HCT116 (cell line): ENCODE results near the gene YWHAE.

Source experiments
- EGR1 ChIP-seq: IDR thresholded peaks from 2 replicates; pipeline ENCODE4 v1.6.1; 2012; ENCODE audit warnings: low read depth
- EZH2 ChIP-seq: fragments of 200-600 bp; sonication (generic); IDR thresholded peaks from 2 replicates; pipeline ENCODE4 v1.6.1; 2017; ENCODE audit warnings: antibody characterized with exemption, mixed run types
- EZH2phosphoT487 ChIP-seq: fragments of 200-600 bp; IDR thresholded peaks from 2 replicates; pipeline ENCODE4 v1.6.1; 2018; ENCODE audit warnings: antibody characterized with exemption, borderline replicate concordance
- FOSL1 ChIP-seq: IDR thresholded peaks from 2 replicates; pipeline ENCODE4 v1.6.1; 2012; ENCODE audit warnings: low read depth
- JUND ChIP-seq: IDR thresholded peaks from 2 replicates; pipeline ENCODE4 v1.6.1; 2012
- POLR2A ChIP-seq: IDR thresholded peaks from 2 replicates; pipeline ENCODE4 v1.7.0; 2011; ENCODE audit warnings: borderline replicate concordance; ENCODE audit not compliant: insufficient read depth, insufficient read length; ENCODE audit errors: extremely low read depth
- POLR2AphosphoS5 ChIP-seq: IDR thresholded peaks from 2 replicates; pipeline ENCODE4 v1.6.1; 2011; ENCODE audit warnings: mild to moderate bottlenecking, low read depth, low read length, moderate library complexity
- RAD21 ChIP-seq: IDR thresholded peaks from 2 replicates; pipeline ENCODE4 v1.6.1; 2012; ENCODE audit warnings: low read depth, mild to moderate bottlenecking
- SP1 ChIP-seq: IDR thresholded peaks from 2 replicates; pipeline ENCODE4 v1.6.1; 2012; ENCODE audit warnings: low read depth
- TF ChIP-seq, protein P1 (sequence below): IDR thresholded peaks from 2 replicates; pipeline ENCODE4 v1.6.1; 2012; ENCODE audit warnings: low read depth
- TF ChIP-seq, protein P2 (sequence below), 3 experiments: fragments of 200-600 bp in 1 of 3; sonication (generic) in 1 of 3; IDR thresholded peaks in 2 of 3; conservative IDR thresholded peaks in 1 of 3; 2 replicates each; pipeline ENCODE4 v1.5.1; 2012 to 2017; ENCODE audit warnings: low read depth in 2 of 3, low read length in 2 of 3, antibody characterized with exemption in 1 of 3, borderline replicate concordance in 1 of 3, control low read depth in 1 of 3, mild to moderate bottlenecking in 1 of 3, mixed read lengths in 1 of 3, mixed run types in 1 of 3, moderate library complexity in 1 of 3; ENCODE audit not compliant: insufficient read depth in 1 of 3
- TF ChIP-seq, protein P3 (sequence below): IDR thresholded peaks from 2 replicates; pipeline ENCODE4 v1.6.1; 2012

DNA sequence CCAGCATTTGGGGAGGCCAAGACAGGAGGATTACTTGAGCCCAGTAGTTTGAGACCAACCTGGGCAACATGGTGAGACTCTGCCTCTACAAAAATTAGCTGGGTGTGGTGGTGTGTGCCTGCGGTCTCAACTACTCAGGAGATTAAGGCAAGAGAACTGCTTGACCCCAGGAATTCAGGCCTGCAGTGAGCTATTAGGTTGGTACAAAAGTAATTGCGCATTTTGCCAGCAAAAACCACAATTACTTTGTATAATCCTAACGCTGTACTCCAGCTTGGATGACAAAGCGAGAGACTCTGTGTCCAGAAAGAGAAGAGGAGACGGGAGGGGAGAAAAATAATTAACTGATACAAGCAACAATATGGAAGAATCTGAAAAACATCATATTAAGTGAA is 32.7 kb downstream of the YWHAE start:
- TF ChIP-seq, protein P1, sequence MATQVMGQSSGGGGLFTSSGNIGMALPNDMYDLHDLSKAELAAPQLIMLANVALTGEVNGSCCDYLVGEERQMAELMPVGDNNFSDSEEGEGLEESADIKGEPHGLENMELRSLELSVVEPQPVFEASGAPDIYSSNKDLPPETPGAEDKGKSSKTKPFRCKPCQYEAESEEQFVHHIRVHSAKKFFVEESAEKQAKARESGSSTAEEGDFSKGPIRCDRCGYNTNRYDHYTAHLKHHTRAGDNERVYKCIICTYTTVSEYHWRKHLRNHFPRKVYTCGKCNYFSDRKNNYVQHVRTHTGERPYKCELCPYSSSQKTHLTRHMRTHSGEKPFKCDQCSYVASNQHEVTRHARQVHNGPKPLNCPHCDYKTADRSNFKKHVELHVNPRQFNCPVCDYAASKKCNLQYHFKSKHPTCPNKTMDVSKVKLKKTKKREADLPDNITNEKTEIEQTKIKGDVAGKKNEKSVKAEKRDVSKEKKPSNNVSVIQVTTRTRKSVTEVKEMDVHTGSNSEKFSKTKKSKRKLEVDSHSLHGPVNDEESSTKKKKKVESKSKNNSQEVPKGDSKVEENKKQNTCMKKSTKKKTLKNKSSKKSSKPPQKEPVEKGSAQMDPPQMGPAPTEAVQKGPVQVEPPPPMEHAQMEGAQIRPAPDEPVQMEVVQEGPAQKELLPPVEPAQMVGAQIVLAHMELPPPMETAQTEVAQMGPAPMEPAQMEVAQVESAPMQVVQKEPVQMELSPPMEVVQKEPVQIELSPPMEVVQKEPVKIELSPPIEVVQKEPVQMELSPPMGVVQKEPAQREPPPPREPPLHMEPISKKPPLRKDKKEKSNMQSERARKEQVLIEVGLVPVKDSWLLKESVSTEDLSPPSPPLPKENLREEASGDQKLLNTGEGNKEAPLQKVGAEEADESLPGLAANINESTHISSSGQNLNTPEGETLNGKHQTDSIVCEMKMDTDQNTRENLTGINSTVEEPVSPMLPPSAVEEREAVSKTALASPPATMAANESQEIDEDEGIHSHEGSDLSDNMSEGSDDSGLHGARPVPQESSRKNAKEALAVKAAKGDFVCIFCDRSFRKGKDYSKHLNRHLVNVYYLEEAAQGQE, result no peak
- TF ChIP-seq, protein P2, sequence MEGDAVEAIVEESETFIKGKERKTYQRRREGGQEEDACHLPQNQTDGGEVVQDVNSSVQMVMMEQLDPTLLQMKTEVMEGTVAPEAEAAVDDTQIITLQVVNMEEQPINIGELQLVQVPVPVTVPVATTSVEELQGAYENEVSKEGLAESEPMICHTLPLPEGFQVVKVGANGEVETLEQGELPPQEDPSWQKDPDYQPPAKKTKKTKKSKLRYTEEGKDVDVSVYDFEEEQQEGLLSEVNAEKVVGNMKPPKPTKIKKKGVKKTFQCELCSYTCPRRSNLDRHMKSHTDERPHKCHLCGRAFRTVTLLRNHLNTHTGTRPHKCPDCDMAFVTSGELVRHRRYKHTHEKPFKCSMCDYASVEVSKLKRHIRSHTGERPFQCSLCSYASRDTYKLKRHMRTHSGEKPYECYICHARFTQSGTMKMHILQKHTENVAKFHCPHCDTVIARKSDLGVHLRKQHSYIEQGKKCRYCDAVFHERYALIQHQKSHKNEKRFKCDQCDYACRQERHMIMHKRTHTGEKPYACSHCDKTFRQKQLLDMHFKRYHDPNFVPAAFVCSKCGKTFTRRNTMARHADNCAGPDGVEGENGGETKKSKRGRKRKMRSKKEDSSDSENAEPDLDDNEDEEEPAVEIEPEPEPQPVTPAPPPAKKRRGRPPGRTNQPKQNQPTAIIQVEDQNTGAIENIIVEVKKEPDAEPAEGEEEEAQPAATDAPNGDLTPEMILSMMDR (IDR thresholded peaks at IDR 0.05 in 2 of 3, conservative IDR thresholded peaks at IDR 0.05 in 1 of 3; ENCODE audit: borderline replicate concordance in 1 of 3, insufficient read depth in 1 of 3, low read depth in 2 of 3, low read length in 2 of 3), result no peak
- TF ChIP-seq POLR2AphosphoS5 (no peak), EZH2 (no peak), EGR1 (no peak), RAD21 (no peak), POLR2A (no peak), JUND (no peak), SP1 (no peak), FOSL1 (no peak), EZH2phosphoT487 (no peak)
- TF ChIP-seq, protein P3, sequence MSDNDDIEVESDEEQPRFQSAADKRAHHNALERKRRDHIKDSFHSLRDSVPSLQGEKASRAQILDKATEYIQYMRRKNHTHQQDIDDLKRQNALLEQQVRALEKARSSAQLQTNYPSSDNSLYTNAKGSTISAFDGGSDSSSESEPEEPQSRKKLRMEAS, result no peak
